HS-27A (cell line): Measurements from ENCODE around the gene SH3BP4.
A peak's percentile ranks its signal among the peaks of the same experiment; 100 is the strongest.
"Not testable (repeated sequence)": the region's sequence is repeated elsewhere in the genome, so short reads cannot be mapped to it uniquely, and the experiment has no call there.

Experiments used
- DNase-seq: peaks from one replicate; pipeline ENCODE4 v3.0.0-alpha.2; 2012; ENCODE audit warnings: low read depth, missing footprints

The SH3BP4 gene

GRCh38 chr2:235017441-235017840, 65.6 kb downstream of the SH3BP4 start:
- no peak for DNase-seq

- no peak for DNase-seq
Measured at GRCh38 chr2:235018838-235019237, 67.0 kb downstream of the SH3BP4 start.

DNA sequence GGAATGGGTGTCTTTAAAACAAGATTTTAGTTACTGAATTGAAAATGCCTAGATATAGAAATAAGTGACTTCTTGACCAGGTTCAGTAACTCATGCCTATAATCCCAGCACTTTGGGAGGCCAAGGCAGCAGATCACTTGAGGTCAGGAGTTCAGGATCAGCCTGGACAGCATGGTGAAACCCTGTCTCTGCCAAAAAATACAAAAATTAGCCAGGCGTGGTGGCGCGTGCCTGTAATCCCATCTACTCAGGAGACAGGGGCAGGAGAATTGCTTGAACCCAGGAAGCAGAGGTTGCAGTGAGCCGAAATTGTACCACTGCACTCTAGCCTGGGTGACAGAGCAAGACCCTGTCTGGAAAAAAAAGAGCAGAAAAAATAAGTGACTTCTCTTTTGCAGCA, 68.3 kb downstream of the SH3BP4 start:
- DNase-seq = not testable (repeated sequence)

DNA sequence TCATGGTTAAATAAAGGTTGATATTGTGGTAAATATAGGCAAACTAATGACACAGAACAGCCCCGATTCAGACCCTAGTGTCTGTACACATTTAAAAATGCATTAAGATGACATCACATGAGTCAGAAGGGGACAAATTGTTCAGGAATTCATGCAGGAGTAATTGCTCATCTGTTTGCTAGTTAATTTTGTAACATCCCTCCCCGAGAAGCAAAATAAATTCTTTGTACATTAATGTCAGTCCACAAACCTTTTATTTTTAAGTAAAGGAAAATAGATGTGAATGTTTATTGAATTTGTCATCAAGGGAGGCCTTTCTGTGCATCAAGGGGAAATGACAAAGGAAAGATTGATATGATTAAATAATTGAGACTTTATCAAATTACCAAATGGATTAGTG, 69.9 kb downstream of the SH3BP4 start:
- peak; percentile 51 for DNase-seq

GRCh38 chr2:235024191-235024860, 72.5 kb downstream of the SH3BP4 start:
- peak; percentile 29 for DNase-seq

- DNase-seq = no peak
Measured at GRCh38 chr2:235024931-235025773, 73.3 kb downstream of the SH3BP4 start.

GRCh38 chr2:235025800-235026536, 74.2 kb downstream of the SH3BP4 start:
- DNase-seq = peak; percentile 15

- no peak for DNase-seq
Measured at GRCh38 chr2:235026649-235027557, 75.1 kb downstream of the SH3BP4 start.

DNA sequence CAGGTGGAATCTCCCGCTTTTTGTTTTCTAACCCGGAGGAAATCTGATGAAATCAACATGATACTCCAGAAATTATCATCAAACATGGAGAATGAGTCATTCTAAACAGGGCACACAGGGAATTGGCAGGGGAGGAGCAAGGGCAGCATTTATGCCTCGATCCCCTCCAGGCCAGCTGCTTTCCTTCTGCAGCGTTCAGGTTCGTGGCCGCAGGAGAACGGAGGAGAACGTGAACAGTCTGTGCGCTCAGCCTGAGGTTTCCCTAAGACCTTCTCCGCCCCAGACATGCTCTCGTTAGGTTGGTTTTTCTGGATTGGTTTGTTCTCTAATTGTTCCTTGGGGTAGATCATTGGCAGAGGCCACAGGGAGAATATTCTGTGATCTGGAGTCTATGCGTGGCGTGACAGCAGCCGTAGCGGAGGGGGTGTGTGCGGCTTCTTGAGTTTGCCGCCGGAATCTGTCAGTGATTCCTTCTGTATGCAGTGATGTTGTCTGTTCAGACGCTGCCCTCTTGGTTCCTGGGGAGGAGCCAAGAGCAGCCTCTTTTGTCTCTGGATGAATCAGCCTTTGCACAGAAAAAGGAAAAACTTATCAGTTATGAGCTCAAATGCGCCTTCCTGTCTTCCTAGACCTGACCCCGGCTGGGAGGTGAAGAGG, 75.9 kb downstream of the SH3BP4 start:
- DNase-seq = no peak

- no peak for DNase-seq
Measured at GRCh38 chr2:235028646-235029045, 76.8 kb downstream of the SH3BP4 start.

DNA sequence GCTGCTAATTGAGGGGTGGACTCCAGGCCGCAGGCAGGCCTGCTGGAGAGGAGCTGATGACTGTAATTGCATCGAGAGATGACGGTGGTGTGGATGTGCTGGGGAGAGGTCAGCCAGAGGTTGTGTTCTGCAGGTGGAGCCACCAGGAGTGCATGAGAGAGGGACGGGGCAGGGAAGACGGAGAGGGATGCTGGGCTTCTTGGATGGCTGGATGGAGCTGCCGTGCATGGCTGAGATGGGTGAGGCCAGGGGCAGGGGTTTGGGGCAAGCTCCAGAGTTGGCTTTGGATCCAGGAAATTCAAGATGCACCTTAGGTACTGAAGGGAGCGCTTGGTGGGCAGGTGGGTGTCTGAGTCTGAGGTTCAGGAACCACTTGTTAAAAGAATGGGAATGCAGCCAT, 77.2 kb downstream of the SH3BP4 start:
- DNase-seq = no peak

- DNase-seq = no peak
Measured at GRCh38 chr2:235030126-235030525, 78.3 kb downstream of the SH3BP4 start.

DNA sequence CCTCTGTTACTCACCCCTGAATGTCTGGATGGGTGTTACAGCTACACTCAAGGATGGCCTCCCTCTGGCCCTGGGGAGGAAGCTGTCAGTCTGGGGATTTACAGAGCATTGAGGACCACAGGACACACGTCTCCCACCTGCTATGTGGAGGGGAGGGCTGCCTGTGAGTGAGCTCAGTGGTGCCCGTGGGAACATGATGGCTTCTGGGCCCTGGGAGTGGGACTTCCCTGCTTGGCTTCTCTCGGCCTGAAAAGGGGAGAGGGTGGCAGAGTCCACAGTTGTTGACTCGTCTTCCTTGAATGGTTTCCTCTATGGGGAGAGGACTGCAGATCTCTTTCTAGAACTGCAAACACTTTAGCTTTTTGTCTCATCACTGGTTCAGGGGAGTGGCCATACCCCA, 79.1 kb downstream of the SH3BP4 start:
- DNase-seq = no peak

- DNase-seq = no peak
Measured at GRCh38 chr2:235031686-235032373, 80.0 kb downstream of the SH3BP4 start.

DNA sequence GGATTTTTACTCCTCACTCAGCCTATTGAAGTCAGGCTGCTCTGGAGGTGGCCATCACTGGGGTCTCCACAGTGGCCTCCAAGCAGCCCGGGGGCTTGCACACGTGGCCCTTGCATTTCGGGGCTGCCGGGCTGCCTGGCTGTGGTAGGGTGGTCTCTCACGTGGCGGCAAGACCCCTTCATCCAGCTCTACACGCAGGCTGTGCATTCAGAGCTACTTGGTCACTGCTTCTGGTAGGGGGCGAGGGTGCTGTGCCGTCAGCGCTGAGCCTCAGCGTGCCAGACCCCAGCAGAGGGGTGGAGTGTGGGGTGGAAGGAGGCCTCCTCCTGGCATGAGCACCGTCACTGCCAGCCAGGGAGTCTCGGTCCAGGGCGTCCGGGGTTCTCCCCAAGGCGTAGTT, 80.6 kb downstream of the SH3BP4 start:
- DNase-seq = no peak

DNA sequence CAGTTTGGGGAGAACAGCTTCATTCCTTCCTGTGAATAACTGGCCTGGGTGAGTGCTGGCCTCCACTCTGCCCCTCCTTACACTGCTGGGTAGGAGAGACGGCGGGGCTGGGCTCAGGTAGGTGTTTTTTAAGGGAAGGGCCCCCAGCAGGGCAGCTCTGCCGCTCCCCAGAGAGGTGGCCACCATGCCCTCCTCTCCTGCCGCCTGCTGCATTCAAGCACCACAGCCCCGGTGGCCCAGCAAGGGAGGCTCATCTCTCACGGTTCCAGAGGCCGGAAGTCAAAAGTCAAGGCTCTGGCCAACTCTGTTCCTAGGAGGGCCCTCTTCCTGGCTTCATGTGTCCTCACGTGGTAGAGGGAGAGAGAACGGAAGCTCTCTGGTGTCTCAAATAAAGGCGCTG, 81.1 kb downstream of the SH3BP4 start:
- no peak for DNase-seq

DNA sequence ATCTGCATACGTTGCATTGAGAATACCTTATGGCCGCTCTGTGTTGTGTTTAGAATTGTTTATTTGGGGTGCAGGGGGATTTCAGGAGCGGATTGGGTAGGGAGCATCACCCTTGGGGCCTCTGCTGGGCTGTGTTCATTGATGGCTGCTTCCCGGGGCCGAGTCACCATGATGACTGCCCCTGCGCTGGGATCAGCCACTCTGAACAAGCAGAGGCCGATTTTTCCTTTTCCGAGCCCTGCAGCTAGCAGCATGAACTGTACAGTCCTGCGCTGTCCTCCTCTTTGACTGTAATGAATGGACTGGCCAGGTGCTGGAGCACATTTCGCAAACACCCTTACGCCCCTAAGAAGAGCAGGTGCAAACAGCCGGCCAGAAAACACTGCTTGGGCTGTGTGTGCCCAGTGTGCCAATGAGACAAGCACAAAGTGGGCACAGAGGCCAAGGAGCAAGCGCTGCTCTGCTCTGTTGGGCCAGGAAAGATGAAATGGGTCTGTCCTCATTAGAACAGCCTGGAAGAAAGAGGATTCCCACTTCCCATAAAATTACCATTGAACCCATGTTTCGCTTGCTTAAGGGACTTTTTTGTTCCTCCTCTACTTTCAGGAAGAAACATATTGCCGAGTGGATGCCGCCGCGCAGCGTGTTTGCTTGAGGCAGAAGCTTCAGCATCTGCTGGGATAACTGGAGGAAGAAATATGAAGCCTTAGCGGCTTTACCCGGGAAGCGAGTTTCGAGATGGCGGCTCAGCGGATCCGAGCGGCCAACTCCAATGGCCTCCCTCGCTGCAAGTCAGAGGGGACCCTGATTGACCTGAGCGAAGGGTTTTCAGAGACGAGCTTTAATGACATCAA, 82.7 kb downstream of the SH3BP4 start:
- DNase-seq = no peak

DNA sequence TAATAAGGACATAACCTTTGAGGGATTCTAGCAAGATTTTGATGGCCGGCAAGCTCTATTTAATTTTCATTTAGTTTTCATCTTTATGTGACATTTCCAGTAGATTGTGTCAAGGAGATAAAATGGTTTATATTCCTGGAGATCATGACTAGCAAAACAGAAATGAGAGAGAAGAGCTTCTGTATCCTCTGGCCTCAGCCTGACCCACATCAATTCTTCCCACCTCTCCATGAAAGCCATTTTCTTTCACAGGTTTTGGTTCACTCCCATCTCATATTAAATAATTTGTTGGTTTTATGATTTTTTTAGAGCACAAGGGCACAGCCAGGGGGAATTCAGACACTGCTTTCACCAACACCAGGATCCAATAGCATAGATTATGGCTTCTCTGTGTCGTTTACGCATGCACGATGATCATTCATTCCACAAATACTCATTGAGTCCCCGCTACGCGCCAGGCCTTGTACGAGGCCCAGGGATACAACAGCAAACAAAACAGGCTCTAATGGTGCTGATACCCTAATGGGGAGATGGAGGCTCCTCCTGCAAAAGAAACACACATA, 85.9 kb downstream of the SH3BP4 start:
- no peak for DNase-seq

- no peak for DNase-seq
Measured at GRCh38 chr2:235041221-235041917, 89.6 kb downstream of the SH3BP4 start.
